SU-DHL-6 (cell line): Measurements from ENCODE around the gene NUTM1.

Experiments used
- CTCF ChIP-seq: fragments of 200-600 bp; sonication (generic); IDR thresholded peaks from one replicate; pipeline ENCODE4 v1.5.1; 2017; ENCODE audit warnings: antibody characterized with exemption, mild to moderate bottlenecking, low read length, moderate library complexity; ENCODE audit not compliant: insufficient read depth, poor library complexity, severe bottlenecking
- EZH2phosphoT487 ChIP-seq: fragments of 200-600 bp; sonication (generic), shearing (Covaris generic); conservative IDR thresholded peaks from 2 replicates; pipeline ENCODE4 v1.6.1; 2018; ENCODE audit warnings: mild to moderate bottlenecking, antibody characterized with exemption, low read length, moderate library complexity, mixed read lengths

GRCh38 chr15:34301058-34301457, 42.1 kb upstream of the NUTM1 start:
- TF ChIP-seq CTCF, result no peak
- no peak for TF ChIP-seq EZH2phosphoT487
